ENCODE data around the gene GLI1.
"Not testable (repeated sequence)": the region's sequence is repeated elsewhere in the genome, so short reads cannot be mapped to it uniquely, and the experiment has no call there.

Gene GLI1

DNA sequence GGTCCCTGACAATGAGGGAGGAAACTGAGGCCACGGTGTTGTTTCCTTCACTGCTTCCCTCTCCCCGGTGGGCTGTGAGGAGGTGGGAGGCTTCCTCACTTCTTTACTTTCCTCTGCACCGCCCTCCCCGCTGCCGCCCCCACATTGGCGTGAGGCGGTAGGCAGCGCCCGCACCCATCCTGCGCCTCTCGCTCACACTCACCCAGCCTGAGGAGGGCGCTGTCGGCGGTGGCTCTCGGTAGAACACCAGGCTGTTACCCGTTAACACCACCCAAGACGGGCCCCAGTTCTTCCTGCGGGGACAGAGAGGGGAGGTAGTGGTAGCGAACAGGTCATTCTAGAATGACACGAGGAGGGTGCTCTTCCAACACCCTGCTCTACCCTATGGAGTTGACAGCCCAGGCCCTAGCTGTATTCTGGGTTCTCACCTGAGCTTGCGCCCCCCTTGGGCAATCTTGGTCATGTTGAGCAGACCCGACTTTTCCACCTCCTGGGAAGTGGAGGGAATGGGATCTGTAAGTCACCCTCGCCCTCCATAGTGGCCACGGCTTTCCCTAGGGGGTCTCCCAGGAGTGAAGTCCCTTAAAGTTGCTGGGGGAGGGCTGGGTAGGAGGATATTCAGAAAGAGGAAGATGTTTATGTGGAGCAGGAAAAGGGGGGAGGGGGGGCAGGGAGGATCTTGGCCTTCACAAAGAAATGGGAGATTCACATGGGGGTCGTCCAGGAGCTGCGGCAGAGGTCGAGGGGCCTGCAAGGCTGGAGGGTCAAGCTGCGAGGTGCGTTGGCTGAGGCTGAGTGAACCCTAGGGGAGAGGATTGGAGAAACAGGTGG, 16.8 kb downstream of the GLI1 start:
- peak; percentile 80 to 81 for DNase-seq (ENCODE audit: low read depth in 2 of 2)

DNA sequence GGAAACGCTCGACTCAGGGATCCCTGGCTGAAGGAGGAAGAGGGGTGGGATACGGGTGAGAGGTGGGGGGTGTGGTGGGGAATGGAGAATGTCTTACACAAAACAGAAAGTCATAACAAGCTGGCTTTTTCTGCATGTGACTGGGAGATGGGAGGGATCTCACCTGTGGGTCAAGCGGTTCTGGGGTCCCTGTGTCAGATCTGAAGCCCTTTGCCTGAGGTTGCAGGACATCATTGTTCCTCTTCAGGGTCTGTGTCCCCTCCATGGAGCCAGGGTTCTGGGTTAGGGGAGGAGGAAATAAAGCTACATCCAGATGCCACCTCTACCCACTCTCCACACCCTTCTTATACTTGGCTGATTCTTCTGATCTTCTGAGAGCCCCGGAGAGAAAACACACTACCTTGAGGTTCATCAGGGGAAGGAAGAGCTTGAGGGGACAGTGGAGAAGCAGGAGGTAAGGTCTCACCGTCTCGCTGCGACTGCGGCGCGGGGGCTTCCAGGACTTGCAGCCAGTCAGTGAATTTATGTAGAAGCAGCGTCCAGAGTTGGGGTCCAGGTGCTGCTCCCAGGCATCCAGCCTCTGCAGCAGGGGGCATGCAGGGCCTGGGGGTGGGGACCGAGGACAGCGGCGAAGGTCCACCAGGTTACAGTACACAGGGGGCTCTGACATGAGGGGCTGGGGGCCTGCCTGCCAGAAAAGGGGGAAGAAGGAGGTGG, 17.6 kb downstream of the GLI1 start:
- DNase-seq (ENCODE audit: low read depth in 2 of 2), result no peak

DNA sequence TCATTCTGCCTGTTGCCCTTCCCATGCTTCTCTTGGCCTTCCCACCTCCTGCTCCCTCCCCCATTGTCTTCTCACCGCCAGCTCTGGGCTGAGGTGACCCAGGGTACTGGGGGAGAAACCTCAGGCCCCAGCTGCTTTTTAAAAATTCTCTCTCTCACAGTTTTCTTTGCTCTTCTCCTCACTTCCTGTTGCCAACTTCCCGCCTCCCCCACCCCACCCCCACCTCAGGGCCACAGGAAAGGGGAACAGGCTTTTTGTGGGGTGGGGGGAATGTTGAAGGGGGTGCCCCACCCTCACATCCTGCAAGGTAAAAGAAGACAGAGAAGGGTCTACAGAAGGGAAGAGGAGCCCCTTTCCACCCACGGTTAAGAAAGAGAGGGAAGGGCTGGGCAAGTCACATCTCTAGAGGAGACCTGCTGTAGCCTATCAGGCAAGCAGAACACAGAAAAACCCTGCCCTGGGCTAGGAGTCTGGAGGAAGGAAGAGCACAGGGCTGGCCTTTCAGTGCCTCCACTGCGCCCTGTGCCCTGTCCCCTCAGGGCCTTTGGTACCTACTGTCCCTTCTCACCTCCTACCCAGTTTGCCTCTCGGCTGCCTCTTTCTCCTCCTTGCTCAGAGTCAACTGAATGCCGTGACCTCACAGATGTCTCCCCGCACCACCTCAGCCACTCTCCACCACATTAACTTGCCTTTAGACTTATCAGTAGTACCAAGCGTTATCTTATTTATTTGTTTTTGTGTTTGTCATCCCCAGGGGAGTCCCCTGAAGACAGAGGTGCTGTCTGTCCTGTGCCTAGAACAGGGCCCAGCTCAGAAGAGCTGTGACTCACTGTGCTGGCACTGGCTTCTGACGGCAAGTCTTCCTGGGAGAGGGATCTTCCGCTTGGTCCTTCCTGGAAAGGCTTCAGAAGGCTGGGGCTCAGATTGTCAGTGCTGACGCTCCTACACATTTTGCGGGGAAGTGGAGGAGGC, 18.4 kb downstream of the GLI1 start:
- DNase-seq (ENCODE audit: low read depth in 2 of 2), result no peak

GRCh38 chr12:57479043-57479375, 19.4 kb downstream of the GLI1 start:
- no peak for DNase-seq (ENCODE audit: low read depth in 2 of 2)

GRCh38 chr12:57479376-57480115, 20.0 kb downstream of the GLI1 start, which contains the start of gene ARHGAP9:
TSS of gene ARHGAP9 (minus strand) at chr12:57479866. CDS start at chr12:57479406, 460 bp downstream.
- DNase-seq (ENCODE audit: low read depth in 2 of 2), result no peak

GRCh38 chr12:57481671-57482070, 22.1 kb downstream of the GLI1 start:
- no peak for DNase-seq (ENCODE audit: low read depth in 2 of 2)

DNA sequence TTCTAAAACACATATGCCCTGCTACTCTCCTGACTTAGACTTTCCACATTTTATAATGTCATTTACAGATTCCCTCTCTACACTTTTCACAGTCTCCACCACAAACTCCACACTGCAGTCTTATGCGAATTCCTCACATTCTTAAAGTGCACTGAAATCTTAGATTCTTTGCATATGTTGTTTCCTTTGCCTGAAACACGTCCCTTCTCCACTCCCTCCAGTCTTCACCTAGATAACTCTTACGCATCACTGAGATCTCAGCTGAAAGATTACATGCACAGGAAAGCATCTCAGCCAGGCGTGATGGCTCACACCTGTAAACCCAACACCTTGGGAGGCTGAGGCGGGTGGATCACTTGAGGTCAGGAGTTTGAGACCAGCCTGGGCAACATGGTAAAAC, 23.9 kb downstream of the GLI1 start:
- DNase-seq (ENCODE audit: low read depth in 2 of 2), result no peak

GRCh38 chr12:57485695-57486094, 26.1 kb downstream of the GLI1 start:
- DNase-seq (ENCODE audit: low read depth in 2 of 2), result no peak

GRCh38 chr12:57487055-57487596, 27.5 kb downstream of the GLI1 start:
- DNase-seq (ENCODE audit: low read depth in 2 of 2), result no peak

- peak; percentile 84 to 89 for DNase-seq (ENCODE audit: low read depth in 2 of 2)
These were observed 28.2 kb downstream of the GLI1 start, which contains the start of gene MARS1 for GRCh38 chr12:57487597-57488401. TSS of gene MARS1 (plus strand) at chr12:57488068. CDS start at chr12:57488091, 23 bp downstream.

DNA sequence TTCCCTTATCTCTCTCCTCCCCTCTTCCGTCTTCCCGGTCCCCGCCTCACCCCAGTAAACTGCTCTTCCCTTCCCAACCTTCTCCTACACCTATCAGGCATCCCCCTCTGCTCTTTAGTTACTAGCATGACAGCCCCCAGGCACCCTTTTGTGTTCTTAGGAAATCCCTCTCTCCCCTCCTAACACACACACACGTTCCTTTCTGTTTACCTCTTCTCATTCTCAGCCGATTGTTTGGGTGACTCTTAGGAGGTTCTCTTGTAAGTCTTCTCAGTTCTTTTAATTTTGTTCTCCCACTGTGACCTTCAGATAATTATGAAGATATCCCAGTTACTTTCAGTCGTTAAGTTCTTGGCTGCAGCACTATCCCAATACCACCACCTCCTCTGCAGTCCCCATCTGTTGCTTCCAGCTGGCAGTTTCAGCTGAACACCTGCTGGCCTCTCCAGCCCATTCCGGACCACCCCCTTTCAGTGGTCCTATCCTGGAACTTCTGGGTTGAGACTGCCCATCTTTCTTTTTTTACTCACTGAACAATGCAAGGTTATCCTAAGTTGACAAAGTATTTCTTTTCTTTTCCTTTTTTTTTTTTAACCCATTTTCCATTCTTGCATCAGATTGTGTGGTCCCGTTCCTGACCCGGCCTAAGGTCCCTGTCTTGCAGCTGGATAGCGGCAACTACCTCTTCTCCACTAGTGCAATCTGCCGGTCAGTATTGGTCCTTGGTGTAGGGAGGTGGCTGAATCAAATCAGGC, 29.0 kb downstream of the GLI1 start:
- no peak for DNase-seq (ENCODE audit: low read depth in 2 of 2)

DNA sequence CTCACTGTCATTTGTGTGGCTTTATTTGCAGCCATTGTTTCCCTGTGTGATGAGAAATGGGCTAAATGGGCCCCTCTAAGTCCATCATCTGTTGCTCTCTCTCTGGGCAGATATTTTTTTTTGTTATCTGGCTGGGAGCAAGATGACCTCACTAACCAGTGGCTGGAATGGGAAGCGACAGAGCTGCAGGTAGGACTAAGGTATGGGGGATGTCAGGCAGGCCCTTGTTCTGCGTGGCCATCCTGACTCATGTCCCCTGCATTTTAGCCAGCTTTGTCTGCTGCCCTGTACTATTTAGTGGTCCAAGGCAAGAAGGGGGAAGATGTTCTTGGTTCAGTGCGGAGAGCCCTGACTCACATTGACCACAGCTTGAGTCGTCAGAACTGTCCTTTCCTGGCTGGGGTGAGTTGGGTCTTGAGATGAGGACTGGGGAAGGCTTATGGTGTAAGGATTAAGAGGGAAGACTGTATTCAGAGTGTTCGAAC, 29.6 kb downstream of the GLI1 start:
- no peak for DNase-seq (ENCODE audit: low read depth in 2 of 2)

- no peak for DNase-seq (ENCODE audit: low read depth in 2 of 2)
These were observed 30.5 kb downstream of the GLI1 start for GRCh38 chr12:57490126-57490525.

DNA sequence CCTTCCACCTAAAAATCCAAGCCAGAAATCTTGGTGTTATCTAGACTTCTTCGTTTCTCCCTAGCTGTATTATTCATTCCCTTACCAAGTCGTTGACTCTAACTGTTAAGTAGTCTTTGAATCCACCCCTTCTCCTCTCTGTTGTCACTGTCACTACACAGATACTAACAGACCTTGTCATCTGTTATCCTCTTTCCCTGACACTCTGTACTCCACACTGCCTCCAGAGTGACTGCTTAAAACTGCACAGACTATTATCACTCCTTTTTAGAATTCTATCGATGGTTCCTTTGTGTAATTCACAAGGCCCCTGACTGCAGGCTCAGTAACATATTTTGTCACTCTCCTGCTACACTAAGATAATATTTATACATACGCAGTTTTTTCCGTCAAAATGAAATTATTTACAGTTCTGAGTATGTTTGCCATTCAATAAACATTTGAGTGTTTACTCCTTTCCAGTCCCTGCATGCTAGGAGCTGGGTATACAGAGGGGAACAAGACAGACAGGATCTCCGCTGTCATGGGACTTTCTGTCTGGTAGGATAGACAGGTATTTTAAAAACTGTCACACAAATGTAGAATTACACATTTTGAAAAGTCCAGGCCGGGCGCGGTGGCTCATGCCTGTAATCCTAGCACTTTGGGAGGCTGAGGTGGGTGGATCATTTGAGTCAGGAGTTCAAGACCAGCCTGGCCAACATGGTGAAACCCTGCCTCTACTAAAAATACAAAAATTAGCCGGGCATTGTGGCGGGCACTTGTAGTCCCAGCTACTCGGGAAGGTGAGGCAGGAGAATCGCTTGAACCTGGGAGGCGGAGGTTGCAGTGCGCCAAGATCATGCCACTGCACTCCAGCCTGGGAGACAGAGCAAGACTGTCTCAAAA, 32.1 kb downstream of the GLI1 start:
- DNase-seq (ENCODE audit: low read depth in 2 of 2), result no peak

DNA sequence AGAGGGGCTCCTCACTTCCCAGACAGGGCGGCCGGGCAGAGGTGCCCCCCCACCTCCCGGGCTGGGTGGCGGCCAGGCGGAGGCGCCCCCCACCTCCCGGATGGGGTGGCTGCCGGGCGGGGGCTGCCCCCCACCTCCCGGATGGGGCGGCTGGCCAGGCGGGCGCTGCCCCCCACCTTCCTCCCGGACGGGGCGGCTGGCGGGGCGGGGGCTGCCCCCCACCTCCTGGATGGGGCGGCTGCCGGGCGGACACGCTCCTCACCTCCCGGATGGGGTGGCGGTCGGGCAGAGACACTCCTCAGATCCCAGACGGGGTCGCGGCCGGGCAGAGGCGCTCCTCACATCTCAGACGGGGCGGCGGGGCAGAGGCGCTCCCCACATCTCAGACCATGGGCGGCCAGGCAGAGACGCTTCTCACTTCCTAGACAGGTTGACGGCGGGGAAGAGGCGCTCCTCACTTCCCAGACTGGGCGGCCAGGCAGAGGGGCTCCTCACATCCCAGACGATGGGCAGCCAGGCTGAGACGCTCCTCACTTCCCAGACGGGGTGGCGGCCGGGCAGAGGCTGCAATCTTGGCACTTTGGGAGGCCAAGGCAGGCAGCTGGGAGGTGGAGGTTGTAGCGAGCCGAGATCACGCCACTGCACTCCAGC, 35.6 kb downstream of the GLI1 start:
- DNase-seq (ENCODE audit: low read depth in 2 of 2), result not testable (repeated sequence)

GRCh38 chr12:57496822-57497221, 37.2 kb downstream of the GLI1 start:
- DNase-seq (ENCODE audit: low read depth in 2 of 2), result no peak

All from stimulated activated CD4-positive, alpha-beta T cell treated with anti-CD3 and anti-CD28 coated beads, Interleukin-4, amount 100 ng/mL, for 48 hours (primary cell).